ENCODE results near the gene CRPPA. TPM values are rescaled to one million over a fixed set of nuclear protein-coding genes. Genes with fewer than 3 reads are reported as not detected.
A peak's percentile ranks its signal among the peaks of the same experiment; 100 is the strongest.

CRPPA gene
- polyA plus RNA-seq, 4 donors, result 0.34 to 2.3 (median 0.45) TPM; not detected in 1

DNA sequence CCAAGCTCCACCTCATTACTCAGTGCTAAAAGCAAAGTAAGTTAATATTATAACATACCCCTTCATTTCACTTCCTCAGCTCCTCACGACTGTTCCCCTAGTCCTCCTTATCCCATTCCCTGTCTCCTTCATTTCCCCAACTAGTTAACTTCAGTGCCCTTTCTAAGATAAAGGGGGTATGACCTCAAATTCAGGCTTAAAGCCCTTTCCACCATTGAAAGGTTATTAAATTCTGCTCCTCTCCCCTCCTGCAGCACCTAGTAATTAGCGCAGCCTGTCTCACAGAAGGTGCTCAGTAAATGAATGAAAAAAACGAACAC, 1.0 kb downstream of the CRPPA start:
- peaks cover 0 to 17% (median 6%) of the 10 kb centered on the region in 3 donors for H3K4me1 ChIP-seq (ENCODE audit: control insufficient read depth in 3 of 3, insufficient read depth in 2 of 3, low read depth in 1 of 3, low read length in 2 of 3)
- no peak for FAIRE-seq
- no peaks in the 10 kb centered on the region for H3K9me3 ChIP-seq (ENCODE audit: control insufficient read depth in 2 of 2, insufficient read depth in 1 of 2, low read depth in 1 of 2, low read length in 1 of 2)
- DNase-seq, result no peak
- H3K36me3 ChIP-seq (ENCODE audit: control insufficient read depth in 3 of 3, insufficient read depth in 2 of 3, low read depth in 1 of 3, low read length in 3 of 3), result no peaks in the 10 kb centered on the region
- H3K4me3 ChIP-seq (ENCODE audit: low read depth in 1 of 3, low read length in 3 of 3), result peak overlapping the region in 2 of 3 donors; percentile 50 to 61
- H3K27me3 ChIP-seq (ENCODE audit: control insufficient read depth in 3 of 3, insufficient read depth in 3 of 3, low read length in 3 of 3), result no peaks in the 10 kb centered on the region
- WGBS, 3 donors, result 0 to 2% (median 1%) methylated on average over 3 of the region's 3 CpGs
- H3K27ac ChIP-seq (ENCODE audit: low read depth in 1 of 3, low read length in 2 of 3), result peak overlapping the region in 2 of 3 donors; percentile 93 to 96

GRCh38 chr7:16419859-16420258, 1.5 kb downstream of the CRPPA start:
- DNase-seq (no peak), FAIRE-seq (no peak)
- Histone ChIP-seq H3K4me1 (ENCODE audit: control insufficient read depth in 3 of 3, insufficient read depth in 2 of 3, low read depth in 1 of 3, low read length in 2 of 3) (peaks cover 0 to 17% (median 6%) of the 10 kb centered on the region in 3 donors), H3K9me3 (ENCODE audit: control insufficient read depth in 2 of 2, insufficient read depth in 1 of 2, low read depth in 1 of 2, low read length in 1 of 2) (no peaks in the 10 kb centered on the region), H3K27me3 (ENCODE audit: control insufficient read depth in 3 of 3, insufficient read depth in 3 of 3, low read length in 3 of 3) (no peaks in the 10 kb centered on the region), H3K27ac (ENCODE audit: low read depth in 1 of 3, low read length in 2 of 3) (peak overlapping the region in 2 of 3 donors; percentile 93 to 96), H3K36me3 (ENCODE audit: control insufficient read depth in 3 of 3, insufficient read depth in 2 of 3, low read depth in 1 of 3, low read length in 3 of 3) (no peaks in the 10 kb centered on the region), H3K4me3 (ENCODE audit: low read depth in 1 of 3, low read length in 3 of 3) (peak overlapping the region in 1 of 3 donors; percentile 61)
- WGBS, 3 donors, result 28 to 63% (median 31%) methylated on average over 10 of the region's 10 CpGs

DNA sequence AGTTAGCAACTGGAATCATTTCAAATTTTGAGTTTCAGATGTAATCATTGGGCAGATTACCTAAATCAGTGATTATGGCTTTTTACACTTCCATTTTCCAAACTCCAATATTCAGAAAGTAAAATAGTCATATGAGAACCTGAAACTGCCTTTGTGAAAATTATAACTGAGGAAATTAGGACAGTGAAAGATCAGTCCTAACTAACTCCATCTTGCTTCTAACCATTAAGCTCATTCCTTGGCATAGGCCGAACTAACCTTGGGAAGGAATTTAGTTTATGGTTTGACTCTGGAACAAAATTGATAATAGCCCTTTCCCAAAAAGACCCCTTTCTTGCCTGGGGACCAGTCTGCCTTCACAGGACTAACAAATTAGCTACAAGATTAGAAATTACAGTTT, 2.2 kb downstream of the CRPPA start:
- Histone ChIP-seq H3K36me3 (ENCODE audit: control insufficient read depth in 3 of 3, insufficient read depth in 2 of 3, low read depth in 1 of 3, low read length in 3 of 3) (no peaks in the 10 kb centered on the region), H3K27ac (ENCODE audit: low read depth in 1 of 3, low read length in 2 of 3) (no peak overlapping the region), H3K9me3 (ENCODE audit: control insufficient read depth in 2 of 2, insufficient read depth in 1 of 2, low read depth in 1 of 2, low read length in 1 of 2) (no peaks in the 10 kb centered on the region), H3K4me3 (ENCODE audit: low read depth in 1 of 3, low read length in 3 of 3) (no peak overlapping the region), H3K27me3 (ENCODE audit: control insufficient read depth in 3 of 3, insufficient read depth in 3 of 3, low read length in 3 of 3) (no peaks in the 10 kb centered on the region), H3K4me1 (ENCODE audit: control insufficient read depth in 3 of 3, insufficient read depth in 2 of 3, low read depth in 1 of 3, low read length in 2 of 3) (peaks cover 0 to 17% (median 6%) of the 10 kb centered on the region in 3 donors)
- FAIRE-seq (no peak), DNase-seq (no peak)
- WGBS, 3 donors, result 93 to 98% (median 96%) methylated on average over 1 of the region's 1 CpG

DNA sequence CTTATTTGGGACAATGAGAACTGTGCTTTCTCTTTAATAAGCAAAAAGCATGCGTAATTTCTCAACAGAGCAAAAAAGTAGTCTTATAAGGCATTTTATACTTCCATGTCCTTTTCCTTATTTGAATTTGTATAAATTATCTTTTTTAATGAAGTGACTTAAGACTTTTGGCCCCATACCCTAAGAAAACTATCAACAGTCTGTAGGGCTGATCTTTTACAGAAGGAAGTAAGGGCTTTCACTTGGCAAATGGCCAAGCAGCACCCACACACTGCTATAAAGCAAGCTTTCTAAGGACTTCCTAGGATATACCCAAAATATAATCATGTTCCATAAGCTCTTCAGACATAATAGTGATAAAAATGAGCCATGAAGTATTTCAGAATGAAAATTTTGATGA, 3.4 kb downstream of the CRPPA start:
- H3K9me3 ChIP-seq (ENCODE audit: control insufficient read depth in 2 of 2, insufficient read depth in 1 of 2, low read depth in 1 of 2, low read length in 1 of 2), result no peaks in the 10 kb centered on the region
- peaks cover 0 to 17% (median 6%) of the 10 kb centered on the region in 3 donors for H3K4me1 ChIP-seq (ENCODE audit: control insufficient read depth in 3 of 3, insufficient read depth in 2 of 3, low read depth in 1 of 3, low read length in 2 of 3)
- no peak overlapping the region for H3K27ac ChIP-seq (ENCODE audit: low read depth in 1 of 3, low read length in 2 of 3)
- H3K36me3 ChIP-seq (ENCODE audit: control insufficient read depth in 3 of 3, insufficient read depth in 2 of 3, low read depth in 1 of 3, low read length in 3 of 3), result no peaks in the 10 kb centered on the region
- DNase-seq (no peak), FAIRE-seq (no peak)
- 34 to 44% (median 34%) methylated on average over 1 of the region's 1 CpG for WGBS, 3 donors
- H3K4me3 ChIP-seq (ENCODE audit: low read depth in 1 of 3, low read length in 3 of 3), result no peak overlapping the region
- no peaks in the 10 kb centered on the region for H3K27me3 ChIP-seq (ENCODE audit: control insufficient read depth in 3 of 3, insufficient read depth in 3 of 3, low read length in 3 of 3)

- Histone ChIP-seq H3K9me3 (ENCODE audit: control insufficient read depth in 2 of 2, insufficient read depth in 1 of 2, low read depth in 1 of 2, low read length in 1 of 2) (no peaks in the 10 kb centered on the region), H3K4me3 (ENCODE audit: low read depth in 1 of 3, low read length in 3 of 3) (no peak overlapping the region), H3K4me1 (ENCODE audit: control insufficient read depth in 3 of 3, insufficient read depth in 2 of 3, low read depth in 1 of 3, low read length in 2 of 3) (peaks cover 0 to 9% (median under 1%) of the 10 kb centered on the region in 3 donors), H3K27ac (ENCODE audit: low read depth in 1 of 3, low read length in 2 of 3) (no peak overlapping the region), H3K27me3 (ENCODE audit: control insufficient read depth in 3 of 3, insufficient read depth in 3 of 3, low read length in 3 of 3) (no peaks in the 10 kb centered on the region), H3K36me3 (ENCODE audit: control insufficient read depth in 3 of 3, insufficient read depth in 2 of 3, low read depth in 1 of 3, low read length in 3 of 3) (no peaks in the 10 kb centered on the region)
- WGBS, 3 donors, result 75 to 86% (median 79%) methylated on average over 7 of the region's 7 CpGs
- no peak for FAIRE-seq
- DNase-seq, result no peak
Measured at GRCh38 chr7:16416289-16417282, 4.8 kb downstream of the CRPPA start.

DNA sequence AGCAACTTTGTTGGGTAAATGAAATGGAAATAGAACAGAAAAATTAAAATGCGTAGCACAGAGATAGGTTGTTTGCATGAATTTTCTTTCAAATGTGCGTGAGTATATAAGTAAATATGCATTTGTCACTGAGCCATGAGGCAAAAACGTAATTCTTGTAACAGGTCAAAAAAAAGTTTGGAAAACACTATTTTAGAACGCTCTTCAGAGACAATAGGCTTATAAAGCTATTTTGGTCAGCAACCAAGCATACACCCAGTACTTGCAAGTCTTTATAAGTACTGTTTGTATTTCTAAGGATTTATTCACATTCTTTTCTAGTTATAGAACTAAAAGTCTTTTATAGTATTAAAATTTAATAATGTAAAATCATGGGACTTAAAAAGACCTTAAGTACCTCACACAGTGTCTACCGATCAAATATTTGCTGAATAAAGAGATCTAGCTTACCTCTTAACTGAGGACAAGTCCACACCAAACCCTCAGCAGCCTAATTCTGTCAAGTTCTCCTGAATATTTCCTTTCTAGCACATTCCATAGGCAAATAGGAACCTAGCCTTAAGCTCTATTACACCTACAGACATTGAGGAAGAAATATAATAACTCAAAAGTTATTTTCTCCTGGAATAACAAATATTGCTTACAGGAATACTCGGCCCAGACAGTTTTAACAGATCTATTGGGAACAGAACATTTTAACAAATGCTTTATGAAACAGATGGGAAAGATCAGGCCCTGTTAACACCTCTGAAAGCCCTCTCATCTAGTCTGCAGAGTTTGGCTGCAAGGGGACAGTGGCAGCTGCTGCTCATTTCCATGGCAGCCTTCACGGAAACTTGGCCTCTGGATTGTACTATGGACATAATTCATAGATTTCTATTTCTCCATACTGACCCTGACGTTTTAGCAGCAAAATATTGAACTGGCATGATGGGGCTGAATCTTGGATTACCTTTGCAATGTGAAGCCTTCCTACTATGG, 8.8 kb downstream of the CRPPA start:
- H3K4me3 ChIP-seq (ENCODE audit: low read depth in 1 of 3, low read length in 3 of 3), result no peak overlapping the region
- 63 to 89% (median 88%) methylated on average over 8 of the region's 8 CpGs for WGBS, 3 donors
- DNase-seq (no peak), FAIRE-seq (no peak)
- H3K27me3 ChIP-seq (ENCODE audit: control insufficient read depth in 3 of 3, insufficient read depth in 3 of 3, low read length in 3 of 3), result no peaks in the 10 kb centered on the region
- H3K9me3 ChIP-seq (ENCODE audit: control insufficient read depth in 2 of 2, insufficient read depth in 1 of 2, low read depth in 1 of 2, low read length in 1 of 2), result no peaks in the 10 kb centered on the region
- no peaks in the 10 kb centered on the region for H3K4me1 ChIP-seq (ENCODE audit: control insufficient read depth in 3 of 3, insufficient read depth in 2 of 3, low read depth in 1 of 3, low read length in 2 of 3)
- H3K27ac ChIP-seq (ENCODE audit: low read depth in 1 of 3, low read length in 2 of 3), result no peak overlapping the region
- no peaks in the 10 kb centered on the region for H3K36me3 ChIP-seq (ENCODE audit: control insufficient read depth in 3 of 3, insufficient read depth in 2 of 3, low read depth in 1 of 3, low read length in 3 of 3)

DNA sequence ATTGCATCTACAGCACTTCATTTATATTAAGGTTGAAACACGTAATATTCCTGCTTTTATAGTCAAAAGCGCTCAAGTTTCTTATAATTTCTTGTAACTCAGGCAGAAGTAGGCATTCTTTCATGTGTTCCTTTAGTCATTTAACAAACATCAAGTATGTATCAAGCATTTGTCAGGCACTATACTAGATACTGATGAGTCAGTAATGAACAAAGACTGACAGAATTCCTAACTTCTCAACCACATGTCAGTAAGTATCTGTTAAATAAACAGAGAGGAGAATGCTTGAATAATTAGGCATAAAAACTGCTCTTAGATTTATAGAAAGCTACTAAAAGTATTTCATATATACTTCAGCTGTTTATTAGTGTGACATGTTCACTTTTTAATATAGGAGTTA, 9.9 kb downstream of the CRPPA start:
- Histone ChIP-seq H3K27me3 (ENCODE audit: control insufficient read depth in 3 of 3, insufficient read depth in 3 of 3, low read length in 3 of 3) (no peaks in the 10 kb centered on the region), H3K9me3 (ENCODE audit: control insufficient read depth in 2 of 2, insufficient read depth in 1 of 2, low read depth in 1 of 2, low read length in 1 of 2) (no peaks in the 10 kb centered on the region), H3K4me3 (ENCODE audit: low read depth in 1 of 3, low read length in 3 of 3) (no peak overlapping the region), H3K36me3 (ENCODE audit: control insufficient read depth in 3 of 3, insufficient read depth in 2 of 3, low read depth in 1 of 3, low read length in 3 of 3) (no peaks in the 10 kb centered on the region), H3K4me1 (ENCODE audit: control insufficient read depth in 3 of 3, insufficient read depth in 2 of 3, low read depth in 1 of 3, low read length in 2 of 3) (no peaks in the 10 kb centered on the region), H3K27ac (ENCODE audit: low read depth in 1 of 3, low read length in 2 of 3) (no peak overlapping the region)
- 93 to 94% (median 94%) methylated on average over 2 of the region's 2 CpGs for WGBS, 3 donors
- no peak for FAIRE-seq
- no peak for DNase-seq

GRCh38 chr7:16409777-16410176, 11.6 kb downstream of the CRPPA start:
- H3K27me3 ChIP-seq (ENCODE audit: control insufficient read depth in 3 of 3, insufficient read depth in 3 of 3, low read length in 3 of 3), result no peaks in the 10 kb centered on the region
- H3K36me3 ChIP-seq (ENCODE audit: control insufficient read depth in 3 of 3, insufficient read depth in 2 of 3, low read depth in 1 of 3, low read length in 3 of 3), result no peaks in the 10 kb centered on the region

More at GRCh38 chr7:16409777-16410176, 11.6 kb downstream of the CRPPA start:
- no peaks in the 10 kb centered on the region for H3K4me1 ChIP-seq (ENCODE audit: control insufficient read depth in 3 of 3, insufficient read depth in 2 of 3, low read depth in 1 of 3, low read length in 2 of 3)
- DNase-seq (no peak), FAIRE-seq (no peak)
- H3K27ac ChIP-seq (ENCODE audit: low read depth in 1 of 3, low read length in 2 of 3), result no peak overlapping the region
- no peaks in the 10 kb centered on the region for H3K9me3 ChIP-seq (ENCODE audit: control insufficient read depth in 2 of 2, insufficient read depth in 1 of 2, low read depth in 1 of 2, low read length in 1 of 2)
- H3K4me3 ChIP-seq (ENCODE audit: low read depth in 1 of 3, low read length in 3 of 3), result no peak overlapping the region
